Chondrocyte (in vitro differentiated cells): ENCODE measurements around the gene SERINC5. TPM values are rescaled to one million over a fixed set of nuclear protein-coding genes. Genes with fewer than 3 reads are reported as not detected.

Experiments
- DNase-seq: peaks from one replicate; pipeline ENCODE4 v3.0.0; 2021; ENCODE audit warnings: mixed read lengths, low spot score
- H3K27ac Mint-ChIP-seq: one replicate; pipeline ENCODE4 v1.8.0; 2021; ENCODE audit warnings: mild to moderate bottlenecking, moderate library complexity, mixed read lengths; ENCODE audit not compliant: unreplicated experiment
- H3K27me3 Mint-ChIP-seq: 2 replicates; pipeline ENCODE4 v1.8.0; 2021; ENCODE audit warnings: low read depth, mixed read lengths
- H3K36me3 Mint-ChIP-seq: 2 replicates; pipeline ENCODE4 v1.8.0; 2021; ENCODE audit warnings: low read depth, mixed read lengths
- H3K4me1 Mint-ChIP-seq: 2 replicates; pipeline ENCODE4 v1.8.0; 2021; ENCODE audit warnings: low read depth, mild to moderate bottlenecking, mixed read lengths
- H3K4me3 Mint-ChIP-seq: one replicate; pipeline ENCODE4 v1.8.0; 2021; ENCODE audit warnings: mild to moderate bottlenecking, moderate library complexity, mixed read lengths; ENCODE audit not compliant: unreplicated experiment
- H3K9me3 Mint-ChIP-seq: 2 replicates; pipeline ENCODE4 v1.8.0; 2021; ENCODE audit warnings: low read depth, mixed read lengths
- CTCF ChIP-seq: fragments of 200-600 bp; sonication (generic); IDR thresholded peaks from 2 replicates; pipeline ENCODE4 v1.5.0; 2021; ENCODE audit warnings: antibody characterized with exemption, mild to moderate bottlenecking, moderate library complexity
- total RNA-seq: library from RNA; stranded (reverse); gene quantifications from 3 replicates; pipeline ENCODE4 v1.2.1, GENCODE V29; 2021

SERINC5 gene
- total RNA-seq, 1 donor from 2014 or later = 41.5 TPM

- no peaks in the 10 kb centered on the region for H3K36me3 Mint-ChIP-seq
- H3K27ac Mint-ChIP-seq = no peak overlapping the region
- H3K4me3 Mint-ChIP-seq = no peak overlapping the region
- no peaks in the 10 kb centered on the region for H3K9me3 Mint-ChIP-seq
- TF ChIP-seq CTCF = no peak
- DNase-seq = no peak
- H3K4me1 Mint-ChIP-seq = peaks cover 5% of the 10 kb centered on the region
- H3K27me3 Mint-ChIP-seq = no peaks in the 10 kb centered on the region
These were observed 179.5 kb downstream of the SERINC5 start for GRCh38 chr5:80076131-80077050.

GRCh38 chr5:80072103-80073073, 183.5 kb downstream of the SERINC5 start:
- no peak for DNase-seq
- no peak overlapping the region for H3K27ac Mint-ChIP-seq
- no peak for TF ChIP-seq CTCF
- peaks cover 5% of the 10 kb centered on the region for H3K4me1 Mint-ChIP-seq
- H3K36me3 Mint-ChIP-seq = no peaks in the 10 kb centered on the region
- no peak overlapping the region for H3K4me3 Mint-ChIP-seq
- no peaks in the 10 kb centered on the region for H3K27me3 Mint-ChIP-seq
- no peaks in the 10 kb centered on the region for H3K9me3 Mint-ChIP-seq

- H3K9me3 Mint-ChIP-seq = no peaks in the 10 kb centered on the region
- H3K27me3 Mint-ChIP-seq = no peaks in the 10 kb centered on the region
- no peak for TF ChIP-seq CTCF
- H3K4me1 Mint-ChIP-seq = peaks cover 5% of the 10 kb centered on the region
- no peak for DNase-seq
- H3K4me3 Mint-ChIP-seq = no peak overlapping the region
- no peak overlapping the region for H3K27ac Mint-ChIP-seq
- no peaks in the 10 kb centered on the region for H3K36me3 Mint-ChIP-seq
These were observed 184.3 kb downstream of the SERINC5 start for GRCh38 chr5:80071510-80072021.

- H3K27me3 Mint-ChIP-seq = no peaks in the 10 kb centered on the region
- DNase-seq = no peak
- TF ChIP-seq CTCF = no peak
- peaks cover 5% of the 10 kb centered on the region for H3K4me1 Mint-ChIP-seq
- H3K36me3 Mint-ChIP-seq = no peaks in the 10 kb centered on the region
- no peak overlapping the region for H3K27ac Mint-ChIP-seq
- no peak overlapping the region for H3K4me3 Mint-ChIP-seq
- H3K9me3 Mint-ChIP-seq = no peaks in the 10 kb centered on the region
These were observed 185.4 kb downstream of the SERINC5 start for GRCh38 chr5:80070338-80071056.
